ENCODE measurements around the gene DHRS1.

The DHRS1 gene

GRCh38 chr14:24335461-24336171, 36.0 kb upstream of the DHRS1 start:
- WGBS (ENCODE audit: extremely low coverage, insufficient coverage, low lambda C conversion rate) = no CpG with 5 or more reads among the region's 12 CpGs
- DNase-seq = peak; percentile 49
- H4K5ac ChIP-seq (ENCODE audit: low read length) = no peak overlapping the region

GRCh38 chr14:24334431-24335291, 35.1 kb upstream of the DHRS1 start, which contains the start of gene ADCY4:
Gene ADCY4 (minus strand): TSS chr14:24335071. CDS start chr14:24334652, 419 bp downstream.
- H2BK15ac ChIP-seq (replicated peaks; ENCODE audit: low read depth) = no peak within 1 kb of the TSS
- peak within 1 kb of the TSS; percentile 42 for H3K9ac ChIP-seq (ENCODE audit: low read length)
- peak within 1 kb of the TSS; percentile 32 for H3K4me3 ChIP-seq (ENCODE audit: low read length)
- peaks cover 40% of the 10 kb centered on the region for H3K27me3 ChIP-seq (ENCODE audit: insufficient read depth, low read length, poor library complexity)
- peaks cover 2% of the 10 kb centered on the region for H3K4me1 ChIP-seq (ENCODE audit: control insufficient read depth, low read depth, low read length)
- no peaks in the 10 kb centered on the region for H3K79me2 ChIP-seq (ENCODE audit: control insufficient read depth, insufficient read depth, low read length)
- no peak within 1 kb of the TSS for H2AK5ac ChIP-seq (ENCODE audit: low read length)
- no peak within 1 kb of the TSS for H4K5ac ChIP-seq (ENCODE audit: low read length)
- no peaks in the 10 kb centered on the region for H3K79me1 ChIP-seq (ENCODE audit: low read length)
- H3K4me2 ChIP-seq (ENCODE audit: low read length) = peak within 1 kb of the TSS; percentile 90
- no peak within 1 kb of the TSS for H3K23ac ChIP-seq (ENCODE audit: low read length)
- no CpG with 5 or more reads among the region's 65 CpGs for WGBS (ENCODE audit: extremely low coverage, insufficient coverage, low lambda C conversion rate)
- H4K8ac ChIP-seq (ENCODE audit: low read depth, low read length) = no peak within 1 kb of the TSS
- H3K36me3 ChIP-seq (ENCODE audit: control insufficient read depth, insufficient read depth, low read length) = no peaks in the 10 kb centered on the region
- no peak within 1 kb of the TSS for H3K27ac ChIP-seq (ENCODE audit: low read depth, low read length)
- peak within 1 kb of the TSS; percentile 83 for H3K56ac ChIP-seq (ENCODE audit: low read length)
- no peak within 1 kb of the TSS for H3K18ac ChIP-seq (ENCODE audit: low read length)
- H2BK5ac ChIP-seq (ENCODE audit: low read length) = no peak within 1 kb of the TSS
- H3K4ac ChIP-seq (ENCODE audit: low read depth, low read length) = no peak within 1 kb of the TSS
- no peak for DNase-seq
- H2BK120ac ChIP-seq (ENCODE audit: low read depth, low read length) = no peak within 1 kb of the TSS

More at GRCh38 chr14:24335461-24336171, 36.0 kb upstream of the DHRS1 start:
- H3K27me3 ChIP-seq (ENCODE audit: insufficient read depth, low read length, poor library complexity) = peaks cover 49% of the 10 kb centered on the region
- H3K27ac ChIP-seq (ENCODE audit: low read depth, low read length) = no peak overlapping the region
- no peaks in the 10 kb centered on the region for H3K79me1 ChIP-seq (ENCODE audit: low read length)
- no peak overlapping the region for H3K4me2 ChIP-seq (ENCODE audit: low read length)
- H2BK5ac ChIP-seq (ENCODE audit: low read length) = no peak overlapping the region
- no peak overlapping the region for H3K9ac ChIP-seq (ENCODE audit: low read length)
- H2BK120ac ChIP-seq (ENCODE audit: low read depth, low read length) = no peak overlapping the region
- H3K56ac ChIP-seq (ENCODE audit: low read length) = peak overlapping the region; percentile 83
- no peak overlapping the region for H3K4me3 ChIP-seq (ENCODE audit: low read length)
- no peak overlapping the region for H2BK15ac ChIP-seq (replicated peaks; ENCODE audit: low read depth)
- no peak overlapping the region for H3K4ac ChIP-seq (ENCODE audit: low read depth, low read length)
- no peaks in the 10 kb centered on the region for H3K79me2 ChIP-seq (ENCODE audit: control insufficient read depth, insufficient read depth, low read length)
- H3K4me1 ChIP-seq (ENCODE audit: control insufficient read depth, low read depth, low read length) = peaks cover 2% of the 10 kb centered on the region
- H3K36me3 ChIP-seq (ENCODE audit: control insufficient read depth, insufficient read depth, low read length) = no peaks in the 10 kb centered on the region
- no peak overlapping the region for H2AK5ac ChIP-seq (ENCODE audit: low read length)
- no peak overlapping the region for H4K8ac ChIP-seq (ENCODE audit: low read depth, low read length)
- H3K18ac ChIP-seq (ENCODE audit: low read length) = no peak overlapping the region
- no peak overlapping the region for H3K23ac ChIP-seq (ENCODE audit: low read length)

- Histone ChIP-seq H3K23ac (ENCODE audit: low read length) (no peak overlapping the region), H4K5ac (ENCODE audit: low read length) (no peak overlapping the region), H3K4me1 (ENCODE audit: control insufficient read depth, low read depth, low read length) (peaks cover 2% of the 10 kb centered on the region), H2BK120ac (ENCODE audit: low read depth, low read length) (no peak overlapping the region), H3K27ac (ENCODE audit: low read depth, low read length) (no peak overlapping the region), H3K36me3 (ENCODE audit: control insufficient read depth, insufficient read depth, low read length) (no peaks in the 10 kb centered on the region), H3K9ac (ENCODE audit: low read length) (peak overlapping the region; percentile 30), H3K4me3 (ENCODE audit: low read length) (no peak overlapping the region), H3K4me2 (ENCODE audit: low read length) (peak overlapping the region; percentile 36), H3K79me1 (ENCODE audit: low read length) (no peaks in the 10 kb centered on the region), H3K4ac (ENCODE audit: low read depth, low read length) (no peak overlapping the region), H4K8ac (ENCODE audit: low read depth, low read length) (no peak overlapping the region), H2BK15ac (replicated peaks; ENCODE audit: low read depth) (no peak overlapping the region), H2BK5ac (ENCODE audit: low read length) (no peak overlapping the region), H3K27me3 (ENCODE audit: insufficient read depth, low read length, poor library complexity) (peaks cover 23% of the 10 kb centered on the region), H2AK5ac (ENCODE audit: low read length) (no peak overlapping the region), H3K79me2 (ENCODE audit: control insufficient read depth, insufficient read depth, low read length) (no peaks in the 10 kb centered on the region), H3K56ac (ENCODE audit: low read length) (peak overlapping the region; percentile 52), H3K18ac (ENCODE audit: low read length) (no peak overlapping the region)
- DNase-seq = peak; percentile 79
- no CpG with 5 or more reads among the region's 56 CpGs for WGBS (ENCODE audit: extremely low coverage, insufficient coverage, low lambda C conversion rate)
These were observed 32.9 kb upstream of the DHRS1 start for GRCh38 chr14:24332268-24332993.

- no peak overlapping the region for H2BK120ac ChIP-seq (ENCODE audit: low read depth, low read length)
- H3K27me3 ChIP-seq (ENCODE audit: insufficient read depth, low read length, poor library complexity) = peaks cover 17% of the 10 kb centered on the region
- H2AK5ac ChIP-seq (ENCODE audit: low read length) = no peak overlapping the region
- H3K18ac ChIP-seq (ENCODE audit: low read length) = no peak overlapping the region
- no peak overlapping the region for H3K9ac ChIP-seq (ENCODE audit: low read length)
- H4K5ac ChIP-seq (ENCODE audit: low read length) = no peak overlapping the region
- H2BK5ac ChIP-seq (ENCODE audit: low read length) = no peak overlapping the region
- DNase-seq = no peak
- H3K4me1 ChIP-seq (ENCODE audit: control insufficient read depth, low read depth, low read length) = peaks cover 2% of the 10 kb centered on the region
- no CpG with 5 or more reads among the region's 26 CpGs for WGBS (ENCODE audit: extremely low coverage, insufficient coverage, low lambda C conversion rate)
- no peak overlapping the region for H3K4me2 ChIP-seq (ENCODE audit: low read length)
- no peak overlapping the region for H3K23ac ChIP-seq (ENCODE audit: low read length)
- no peaks in the 10 kb centered on the region for H3K36me3 ChIP-seq (ENCODE audit: control insufficient read depth, insufficient read depth, low read length)
- H3K4ac ChIP-seq (ENCODE audit: low read depth, low read length) = no peak overlapping the region
- H2BK15ac ChIP-seq (replicated peaks; ENCODE audit: low read depth) = no peak overlapping the region
- no peak overlapping the region for H3K4me3 ChIP-seq (ENCODE audit: low read length)
- no peaks in the 10 kb centered on the region for H3K79me2 ChIP-seq (ENCODE audit: control insufficient read depth, insufficient read depth, low read length)
- no peak overlapping the region for H3K56ac ChIP-seq (ENCODE audit: low read length)
- H4K8ac ChIP-seq (ENCODE audit: low read depth, low read length) = no peak overlapping the region
- H3K79me1 ChIP-seq (ENCODE audit: low read length) = no peaks in the 10 kb centered on the region
- H3K27ac ChIP-seq (ENCODE audit: low read depth, low read length) = no peak overlapping the region
These were observed 32.2 kb upstream of the DHRS1 start for GRCh38 chr14:24331731-24332267.

- no CpG with 5 or more reads among the region's 10 CpGs for WGBS (ENCODE audit: extremely low coverage, insufficient coverage, low lambda C conversion rate)
- Histone ChIP-seq H3K4me3 (ENCODE audit: low read length) (no peak overlapping the region), H3K27me3 (ENCODE audit: insufficient read depth, low read length, poor library complexity) (peaks cover 15% of the 10 kb centered on the region)
These were observed 31.5 kb upstream of the DHRS1 start for GRCh38 chr14:24330973-24331674.

More at GRCh38 chr14:24330973-24331674, 31.5 kb upstream of the DHRS1 start:
- Histone ChIP-seq H2BK15ac (replicated peaks; ENCODE audit: low read depth) (no peak overlapping the region), H2BK120ac (ENCODE audit: low read depth, low read length) (no peak overlapping the region), H3K18ac (ENCODE audit: low read length) (no peak overlapping the region), H3K4me1 (ENCODE audit: control insufficient read depth, low read depth, low read length) (peaks cover 2% of the 10 kb centered on the region), H4K8ac (ENCODE audit: low read depth, low read length) (no peak overlapping the region), H3K4me2 (ENCODE audit: low read length) (no peak overlapping the region), H3K27ac (ENCODE audit: low read depth, low read length) (no peak overlapping the region), H3K9ac (ENCODE audit: low read length) (no peak overlapping the region), H3K36me3 (ENCODE audit: control insufficient read depth, insufficient read depth, low read length) (no peaks in the 10 kb centered on the region), H3K79me2 (ENCODE audit: control insufficient read depth, insufficient read depth, low read length) (no peaks in the 10 kb centered on the region), H3K23ac (ENCODE audit: low read length) (no peak overlapping the region), H4K5ac (ENCODE audit: low read length) (no peak overlapping the region), H3K4ac (ENCODE audit: low read depth, low read length) (no peak overlapping the region), H3K79me1 (ENCODE audit: low read length) (no peaks in the 10 kb centered on the region), H3K56ac (ENCODE audit: low read length) (no peak overlapping the region), H2BK5ac (ENCODE audit: low read length) (no peak overlapping the region), H2AK5ac (ENCODE audit: low read length) (no peak overlapping the region)
- DNase-seq = no peak
